Heart right ventricle (tissue), 16 donors: ENCODE measurements around the gene INO80D. TPM values are rescaled to one million over a fixed set of nuclear protein-coding genes. Genes with fewer than 3 reads are reported as not detected.
"Not testable (repeated sequence)": the region's sequence is repeated elsewhere in the genome, so short reads cannot be mapped to it uniquely, and the experiment has no call there.

ENCODE experiments used
- ATAC-seq, 8 donors: fragments of 200-7000 bp; cut with Tn5 transposase; one replicate each; pipeline ENCODE4 v1.9.1; 2020; ENCODE audit warnings: mild to moderate bottlenecking in 8 of 8, moderate library complexity in 8 of 8, moderate number of reproducible peaks in 1 of 8
- DNase-seq, 2 donors: peaks; one replicate each; pipeline ENCODE4 v3.0.0-alpha.2; 2020
- H3K27ac ChIP-seq, 10 donors: fragments of 200-600 bp; sonication (generic) in 2 of 10; one replicate each; pipeline versions ENCODE4 v1.5.0 to v1.8.0; 2020 to 2022; ENCODE audit warnings: mild to moderate bottlenecking in 3 of 10
- H3K27me3 ChIP-seq, 7 donors: fragments of 200-600 bp; one replicate each; pipeline ENCODE4 v1.8.0; 2021 to 2022; ENCODE audit warnings: mild to moderate bottlenecking in 2 of 7
- H3K36me3 ChIP-seq, 9 donors: fragments of 200-600 bp; sonication (generic) in 1 of 9; one replicate each; pipeline versions ENCODE4 v1.5.0 to v1.8.0; 2020 to 2022; ENCODE audit warnings: mild to moderate bottlenecking in 2 of 9
- H3K4me1 ChIP-seq, 9 donors: fragments of 200-600 bp; sonication (generic) in 1 of 9; one replicate each; pipeline versions ENCODE4 v1.5.0 to v1.8.0; 2020 to 2022; ENCODE audit warnings: mild to moderate bottlenecking in 4 of 9
- H3K4me3 ChIP-seq, 10 donors: fragments of 200-600 bp; sonication (generic) in 2 of 10; one replicate each; pipeline versions ENCODE4 v1.5.0 to v1.8.0; 2020 to 2022; ENCODE audit warnings: mild to moderate bottlenecking in 7 of 10, moderate library complexity in 2 of 10
- H3K9me3 ChIP-seq, 11 donors: fragments of 200-600 bp in 10 of 11; sonication (generic) in 2 of 11; one replicate each; pipeline versions ENCODE4 v1.5.0 to v1.8.0; 2013 to 2022; ENCODE audit warnings: mild to moderate bottlenecking in 2 of 11, control low read depth in 1 of 11, moderate library complexity in 1 of 11
- WGBS, 2 donors: extraction: QIAGEN DNeasy Blood & Tissue Kit; methylation state at CpG; one replicate each; pipeline ENCODE4 v1.1.7; 2013; ENCODE audit warnings: inconsistent platforms in 1 of 2; 5-methylcytosine and 5-hydroxymethylcytosine counted together
- intact Hi-C, 10 donors: fragments of 100-400 bp; cut with DNase I; formaldehyde crosslinking; loops; one replicate each; pipeline versions ENCODE4 v1.11.1 to v1.14.2; 2022
- polyA plus RNA-seq, 2 donors: library from polyadenylated mRNA; stranded (reverse); fragments of 200-250 nt; gene quantifications; one replicate each; pipeline ENCODE4 v1.2.3, GENCODE V29; 2013
- total RNA-seq, 10 donors: library from RNA; stranded (reverse); fragmentation: NEBNext Ultra II Directional in 3 of 10; extraction: Animal tissue kit (Norgen Biotek cat#: 25700) in 3 of 10; gene quantifications; one replicate each; pipeline versions ENCODE4 v1.2.1 to v1.2.4, GENCODE V29; 2021 to 2023
- TF ChIP-seq, protein P1 (sequence below), 9 donors: fragments of 200-600 bp; sonication (generic) in 2 of 9; IDR thresholded peaks; one replicate each; pipeline versions ENCODE4 v1.5.0 to v1.8.0; 2021 to 2022; ENCODE audit warnings: antibody characterized with exemption in 9 of 9, mild to moderate bottlenecking in 5 of 9, moderate library complexity in 1 of 9
- donor health status: Arrhythmogenic right ventricular cardiomyopathy.
- donor health status: ischemic (EF 13 %, LVEDD 7.1; RV severe dilation, severe dysfunction).
- donor health status: healthy with polysubstance abuse.
- donor health status: DM: no; HTN: yes; CAD: no.
- donor health status: DM: no; HTN: no; CAD: no.
- donor health status: ischemic (EF 25% LVEDD 6.9; RV normal size, moderate dysfunction).
- donor health status: ischemic (EF 25% LVEDD 5.7; RV mildly dilated, moderate dysfunction).
- donor health status: healthy.
- donor health status: DM: yes; HTN: yes; CAD: no.
- donor health status: Ischemic cardiomyopathy.
- donor health status: ischemic (EF 35%, LVEDD 5.7; RV mildly dilated, moderate dysfunction).
- donor health status: nonischemic (EF 11% LVEDD 7.7; RV severe dilation, severe dysfunction).
- donor health status: DM: yes; HTN: yes; CAD: no.
- donor health status: PGD.
- donor health status: ischemic (EF 29% LVEDD 5.4; RV normal size, mild dysfunction).
- donor health status: nonischemic (EF 23%, LVEDD 6.1; RV moderate dilation, normal function).

INO80D gene
- total and polyA plus RNA-seq, 12 donors = 1.1 to 26.3 (median 15.9) TPM

DNA sequence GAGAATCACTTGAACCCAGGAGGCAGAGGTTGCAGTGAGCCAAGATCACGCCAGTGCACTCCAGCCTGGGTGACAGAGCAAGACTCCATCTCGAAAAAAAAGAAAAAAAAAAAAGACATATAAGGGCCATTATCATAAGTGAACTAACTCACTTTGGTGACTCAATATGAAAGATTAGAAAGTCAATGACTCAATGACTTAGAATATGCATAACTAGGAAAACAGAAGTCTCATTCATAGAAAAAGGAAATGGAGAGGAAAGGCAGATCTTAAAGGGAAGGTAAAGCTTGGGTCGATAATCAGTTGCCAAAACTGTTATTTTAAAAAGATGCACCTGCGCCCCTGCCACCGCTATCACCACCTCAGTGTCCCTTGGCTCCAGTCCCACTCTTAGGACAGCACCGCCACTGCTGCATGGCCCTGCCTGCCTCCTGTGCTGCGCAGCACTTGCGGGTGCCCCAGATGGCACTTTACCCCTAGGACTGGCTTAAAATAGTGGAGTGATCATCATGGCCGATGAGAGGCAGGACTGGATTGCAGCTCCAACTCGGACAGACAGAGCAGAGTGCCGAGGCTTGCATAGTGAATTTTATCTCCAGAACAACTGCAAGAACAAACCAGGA is 54.7 kb downstream of the INO80D start:
- DNase-seq = no peak
- Histone ChIP-seq H3K4me3 (no peak overlapping the region), H3K36me3 (peaks cover 0 to 64% (median 4%) of the 10 kb centered on the region in 9 donors), H3K4me1 (peaks cover 0 to 20% (median 0%) of the 10 kb centered on the region in 9 donors), H3K27ac (no peak overlapping the region), H3K9me3 (peaks cover 0 to 17% (median 0%) of the 10 kb centered on the region in 11 donors), H3K27me3 (no peaks in the 10 kb centered on the region)
- intact Hi-C loops = no loop called here
- 87 to 88% methylated on average over 11 of the region's 11 CpGs for WGBS, 2 donors
- peak in 5 of 8 donors; percentile 26 to 79 (median 39) for ATAC-seq
- TF ChIP-seq, protein P1, sequence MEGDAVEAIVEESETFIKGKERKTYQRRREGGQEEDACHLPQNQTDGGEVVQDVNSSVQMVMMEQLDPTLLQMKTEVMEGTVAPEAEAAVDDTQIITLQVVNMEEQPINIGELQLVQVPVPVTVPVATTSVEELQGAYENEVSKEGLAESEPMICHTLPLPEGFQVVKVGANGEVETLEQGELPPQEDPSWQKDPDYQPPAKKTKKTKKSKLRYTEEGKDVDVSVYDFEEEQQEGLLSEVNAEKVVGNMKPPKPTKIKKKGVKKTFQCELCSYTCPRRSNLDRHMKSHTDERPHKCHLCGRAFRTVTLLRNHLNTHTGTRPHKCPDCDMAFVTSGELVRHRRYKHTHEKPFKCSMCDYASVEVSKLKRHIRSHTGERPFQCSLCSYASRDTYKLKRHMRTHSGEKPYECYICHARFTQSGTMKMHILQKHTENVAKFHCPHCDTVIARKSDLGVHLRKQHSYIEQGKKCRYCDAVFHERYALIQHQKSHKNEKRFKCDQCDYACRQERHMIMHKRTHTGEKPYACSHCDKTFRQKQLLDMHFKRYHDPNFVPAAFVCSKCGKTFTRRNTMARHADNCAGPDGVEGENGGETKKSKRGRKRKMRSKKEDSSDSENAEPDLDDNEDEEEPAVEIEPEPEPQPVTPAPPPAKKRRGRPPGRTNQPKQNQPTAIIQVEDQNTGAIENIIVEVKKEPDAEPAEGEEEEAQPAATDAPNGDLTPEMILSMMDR (IDR thresholded peaks at IDR 0.05) = no peak

DNA sequence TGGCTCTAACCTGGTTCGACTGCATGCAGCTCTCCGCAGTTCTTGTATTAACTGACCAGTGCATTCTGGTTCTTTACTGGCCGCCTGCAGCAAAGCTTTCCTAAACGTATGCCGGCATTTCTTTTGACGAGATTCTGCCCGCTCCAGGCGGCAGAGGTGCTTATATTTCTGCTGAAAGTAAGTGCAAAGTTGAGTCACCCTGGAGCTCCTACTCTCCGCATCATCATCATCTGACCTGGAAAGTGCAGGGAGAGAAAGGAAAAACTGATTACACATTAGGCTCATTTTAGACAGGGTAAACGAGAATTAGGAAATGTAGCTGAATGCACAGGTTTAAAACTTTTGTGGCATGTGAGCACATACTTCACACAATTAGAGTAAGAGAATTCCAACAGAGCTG is 57.9 kb downstream of the INO80D start:
- H3K27me3 ChIP-seq = no peaks in the 10 kb centered on the region
- TF ChIP-seq, protein P1 (IDR thresholded peaks at IDR 0.05) = no peak
- no peak overlapping the region for H3K4me3 ChIP-seq
- DNase-seq (no peak), ATAC-seq (no peak)
- intact Hi-C loops = no loop called here
- 91 to 94% methylated on average over 10 of the region's 10 CpGs for WGBS, 2 donors
- peaks cover 0 to 17% (median 0%) of the 10 kb centered on the region in 9 donors for H3K4me1 ChIP-seq
- H3K9me3 ChIP-seq = peaks cover 0 to 12% (median 0%) of the 10 kb centered on the region in 11 donors
- no peak overlapping the region for H3K27ac ChIP-seq
- peaks cover 0 to 89% (median 4%) of the 10 kb centered on the region in 9 donors for H3K36me3 ChIP-seq

DNA sequence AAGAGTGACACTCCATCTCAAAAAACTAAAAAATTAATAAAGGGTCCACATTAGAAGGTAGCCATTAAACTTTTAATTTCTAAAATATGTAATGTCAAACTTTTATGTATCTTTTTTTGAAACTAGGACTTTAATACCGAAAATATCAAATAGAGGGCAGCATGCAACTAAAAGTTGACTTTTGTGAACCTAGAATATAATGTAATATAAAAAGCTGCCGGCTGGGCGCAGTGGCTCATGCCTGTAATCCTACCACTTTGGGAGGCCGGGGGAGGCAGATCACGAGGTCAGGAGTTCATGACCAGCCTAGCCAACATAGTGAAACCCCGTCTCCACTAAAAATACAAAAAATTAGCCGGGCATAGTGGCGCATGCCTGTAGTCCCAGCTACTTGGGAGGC is 62.8 kb downstream of the INO80D start:
- no peak for ATAC-seq

DNA sequence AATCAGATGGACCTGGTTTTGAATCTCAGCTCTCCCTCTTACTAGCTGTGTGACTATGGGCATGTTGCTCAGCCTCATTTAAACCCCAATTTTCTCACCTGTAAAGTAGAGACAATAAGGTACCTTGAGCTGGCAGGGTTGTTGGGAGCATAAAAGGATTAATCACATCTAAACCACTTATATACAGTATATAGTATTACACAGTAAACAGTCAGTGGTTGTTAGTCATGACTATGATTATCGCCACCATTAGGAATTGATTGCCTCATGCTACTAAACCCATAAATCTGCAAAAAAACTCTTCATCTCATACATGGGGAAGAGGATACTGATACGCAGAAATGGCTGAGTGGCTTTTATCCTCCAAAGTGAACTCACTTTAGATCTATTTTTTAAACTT is 65.8 kb downstream of the INO80D start:
- Histone ChIP-seq H3K27me3 (no peaks in the 10 kb centered on the region), H3K4me1 (no peaks in the 10 kb centered on the region), H3K27ac (no peak overlapping the region), H3K9me3 (peaks cover 0 to 10% (median 0%) of the 10 kb centered on the region in 11 donors), H3K4me3 (no peak overlapping the region), H3K36me3 (peaks cover 0 to 82% (median 20%) of the 10 kb centered on the region in 9 donors)
- ATAC-seq = no peak
- DNase-seq = no peak
- TF ChIP-seq, protein P1 (IDR thresholded peaks at IDR 0.05) = no peak
- intact Hi-C loops = no loop called here
- WGBS, 2 donors = 99 to 100% methylated on average over 2 of the region's 2 CpGs

More for the DNA sequence above, 62.8 kb downstream of the INO80D start:
- peaks cover 0 to 80% (median 15%) of the 10 kb centered on the region in 9 donors for H3K36me3 ChIP-seq
- H3K27me3 ChIP-seq = no peaks in the 10 kb centered on the region
- no peaks in the 10 kb centered on the region for H3K9me3 ChIP-seq
- DNase-seq = no peak
- H3K27ac ChIP-seq = no peak overlapping the region
- 87 to 94% methylated on average over 8 of the region's 8 CpGs for WGBS, 2 donors
- H3K4me3 ChIP-seq = no peak overlapping the region
- intact Hi-C loops = no loop called here
- TF ChIP-seq, protein P1 (IDR thresholded peaks at IDR 0.05) = peak in 4 of 9 donors; percentile 13 to 41 (median 22)
- no peaks in the 10 kb centered on the region for H3K4me1 ChIP-seq

DNA sequence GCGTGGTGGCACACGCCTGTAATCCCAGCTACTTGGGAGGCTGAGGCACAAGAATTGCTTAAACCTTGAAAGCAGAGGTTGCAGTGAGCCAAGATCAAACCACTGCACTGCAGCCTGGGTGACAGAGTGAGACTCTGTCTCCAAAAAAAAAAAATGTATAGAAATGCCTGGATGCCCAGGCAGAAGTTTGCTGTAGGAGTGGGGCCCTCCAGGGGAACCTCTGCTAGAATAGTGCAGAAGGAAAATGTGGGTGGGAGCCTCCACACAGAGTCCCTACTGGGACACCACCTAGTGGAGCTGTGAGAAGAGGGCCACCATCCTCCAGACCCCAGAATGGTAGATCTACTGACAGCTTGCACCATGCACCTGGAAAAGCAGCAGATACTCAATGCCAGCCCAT is 70.2 kb downstream of the INO80D start:
- intact Hi-C loops, H3K27ac ChIP-seq, H3K27me3 ChIP-seq, H3K4me1 ChIP-seq, H3K4me3 ChIP-seq, DNase-seq, H3K9me3 ChIP-seq, ATAC-seq: not testable (repeated sequence)
- H3K36me3 ChIP-seq = peaks cover 0 to 97% (median 24%) of the 10 kb centered on the region in 9 donors
- 98 to 100% methylated on average over 2 of the region's 2 CpGs for WGBS, 2 donors
